ENCODE results near the gene BFSP1. TPM values are rescaled to one million over a fixed set of nuclear protein-coding genes. Genes with fewer than 3 reads are reported as not detected.

Gene BFSP1
- total RNA-seq, 1 donor: 0.84 TPM

DNA sequence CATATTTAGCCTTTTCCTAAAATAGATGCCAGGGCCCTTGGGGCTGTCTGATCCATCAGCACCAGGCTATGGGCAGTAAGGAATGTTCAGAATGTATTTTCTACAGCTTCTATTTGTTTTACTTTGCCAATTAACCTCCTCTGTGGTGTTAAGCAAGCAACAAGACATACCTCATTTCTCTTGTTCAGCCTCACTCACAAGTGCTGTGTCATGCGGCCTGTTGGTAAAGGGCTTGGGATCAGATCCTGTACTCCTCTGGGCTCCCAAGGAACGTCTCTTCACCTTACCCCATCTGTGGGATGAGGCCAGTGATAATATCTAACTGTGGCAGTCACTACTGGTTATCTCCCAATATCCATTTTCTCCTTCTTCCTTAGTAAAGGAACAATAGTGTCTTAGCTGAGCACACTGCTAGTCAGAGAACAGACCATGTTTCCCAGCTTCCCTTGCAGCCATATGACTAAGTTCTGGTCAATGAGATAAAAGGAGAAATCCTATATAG, 31.7 kb upstream of the BFSP1 start:
- Histone ChIP-seq H3K4me1 (ENCODE audit: insufficient read depth, low read length) (peaks cover 3% of the 10 kb centered on the region), H3K9me3 (ENCODE audit: low read depth, low read length) (no peaks in the 10 kb centered on the region), H3K4me3 (ENCODE audit: low read length) (no peak overlapping the region), H3K27me3 (ENCODE audit: insufficient read depth, low read length) (no peaks in the 10 kb centered on the region)

DNA sequence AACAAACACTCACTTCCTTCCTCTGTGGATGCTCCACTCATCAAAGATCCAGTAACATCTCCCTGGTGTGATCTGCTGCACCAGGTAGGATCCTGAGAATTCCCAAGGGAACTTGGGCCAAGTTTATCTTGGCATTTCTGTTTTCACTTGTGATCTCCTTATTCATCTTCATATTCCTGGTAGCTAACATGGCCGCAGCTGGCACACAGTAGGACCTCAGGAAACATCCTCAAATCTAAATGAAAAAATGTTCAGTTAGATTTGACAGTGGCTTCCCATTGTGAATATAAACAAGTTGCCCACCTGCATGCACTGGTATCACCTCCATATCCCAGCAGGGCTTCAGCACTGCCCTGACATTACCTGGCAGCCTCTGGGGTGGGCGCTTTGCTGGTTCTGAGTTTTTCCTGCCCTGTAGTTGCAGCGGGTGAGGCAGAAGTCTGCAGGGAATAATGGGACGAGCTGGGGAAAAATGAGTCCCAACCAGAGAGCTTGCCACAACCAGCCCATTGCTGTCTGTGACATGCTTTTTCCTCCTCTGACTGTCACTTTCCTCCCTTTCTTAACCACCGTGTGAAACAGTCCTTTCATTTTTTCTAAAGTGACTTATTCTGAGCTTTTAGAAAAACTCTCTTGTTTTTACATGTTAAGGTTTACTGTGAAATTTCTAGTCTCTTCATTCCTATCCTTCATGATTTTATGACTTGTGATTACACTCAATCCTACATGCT, 29.3 kb upstream of the BFSP1 start:
- no peaks in the 10 kb centered on the region for H3K27me3 ChIP-seq (ENCODE audit: insufficient read depth, low read length)
- H3K4me1 ChIP-seq (ENCODE audit: insufficient read depth, low read length): peaks cover 3% of the 10 kb centered on the region
- H3K9me3 ChIP-seq (ENCODE audit: low read depth, low read length): no peaks in the 10 kb centered on the region
- no peak overlapping the region for H3K4me3 ChIP-seq (ENCODE audit: low read length)

DNA sequence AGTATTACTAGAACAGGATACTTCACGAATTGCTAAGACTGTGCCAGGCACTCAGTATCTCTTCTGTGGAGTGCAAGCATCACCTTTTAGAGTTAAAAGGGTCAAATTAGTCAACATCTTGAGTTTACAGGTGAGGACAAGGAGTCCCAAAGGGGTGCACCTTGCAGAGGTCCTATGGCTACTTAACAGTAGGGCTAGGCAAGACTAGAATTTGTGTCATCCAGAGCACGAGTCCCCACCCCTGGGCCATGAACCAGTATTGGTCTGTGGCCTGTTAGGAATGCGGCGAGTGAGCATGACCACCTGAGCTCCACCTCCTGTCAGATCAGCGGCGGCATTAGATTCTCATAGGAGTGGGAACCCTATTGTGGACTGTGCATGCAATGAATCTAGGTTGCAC, 28.2 kb upstream of the BFSP1 start:
- Histone ChIP-seq H3K4me1 (ENCODE audit: insufficient read depth, low read length) (peaks cover 3% of the 10 kb centered on the region), H3K4me3 (ENCODE audit: low read length) (no peak overlapping the region), H3K27me3 (ENCODE audit: insufficient read depth, low read length) (no peaks in the 10 kb centered on the region), H3K9me3 (ENCODE audit: low read depth, low read length) (no peaks in the 10 kb centered on the region)

DNA sequence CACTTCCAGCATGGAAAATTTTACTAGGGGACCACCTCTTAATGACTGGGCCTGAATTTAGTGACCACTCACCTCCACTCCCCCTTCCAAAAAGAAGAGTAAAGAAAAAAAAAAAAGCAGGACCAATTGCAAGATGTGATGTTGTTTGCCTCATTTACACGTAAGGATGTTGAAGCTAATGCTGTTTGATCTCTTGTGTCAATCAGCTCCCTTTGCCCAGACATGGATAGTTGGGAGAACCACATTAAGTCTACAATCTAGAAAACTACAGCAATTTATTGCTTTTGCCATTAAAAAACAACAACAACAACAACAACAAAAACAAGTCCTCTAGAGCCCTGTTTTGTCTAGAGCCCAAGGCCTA, 27.7 kb upstream of the BFSP1 start:
- H3K27me3 ChIP-seq (ENCODE audit: insufficient read depth, low read length): no peaks in the 10 kb centered on the region
- no peaks in the 10 kb centered on the region for H3K9me3 ChIP-seq (ENCODE audit: low read depth, low read length)
- H3K4me3 ChIP-seq (ENCODE audit: low read length): no peak overlapping the region
- peaks cover 3% of the 10 kb centered on the region for H3K4me1 ChIP-seq (ENCODE audit: insufficient read depth, low read length)

DNA sequence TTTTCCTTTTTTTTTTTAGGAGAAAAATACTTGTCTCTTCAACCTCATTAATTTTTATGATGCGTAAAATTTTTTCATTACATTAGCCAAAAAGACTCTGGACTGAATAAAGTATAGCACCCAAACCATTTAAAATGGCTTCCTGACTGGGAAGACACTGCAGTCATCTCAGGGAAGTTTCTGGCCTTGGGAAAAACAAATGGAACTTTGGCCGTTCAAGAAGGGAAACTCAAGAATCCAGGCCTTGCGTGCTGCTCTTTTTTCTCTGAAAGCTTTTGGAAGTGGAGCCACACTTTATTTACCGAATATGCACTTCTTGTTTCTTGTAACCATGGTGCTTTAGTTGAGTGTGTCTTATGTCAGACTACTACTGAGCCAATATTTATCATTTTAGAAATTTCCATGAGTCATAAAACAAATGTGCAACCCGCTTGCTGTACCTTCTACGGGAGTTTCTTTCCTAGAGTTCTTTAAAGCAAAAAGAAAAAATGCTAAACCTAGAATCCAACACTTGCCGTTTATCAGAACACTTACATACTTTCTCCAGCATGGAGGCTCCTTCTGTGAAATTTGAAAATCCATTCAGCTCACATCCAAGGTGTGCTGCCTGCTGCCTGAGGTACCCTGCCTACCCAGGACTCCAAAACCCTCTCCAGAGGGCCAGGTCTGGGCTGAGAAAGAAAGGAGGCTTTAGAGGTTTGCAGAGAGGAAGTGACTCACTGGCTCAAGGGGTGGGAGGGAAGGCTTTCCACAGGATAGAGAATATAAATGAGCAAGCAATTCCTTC, 27.2 kb upstream of the BFSP1 start:
- H3K27me3 ChIP-seq (ENCODE audit: insufficient read depth, low read length): no peaks in the 10 kb centered on the region
- no peaks in the 10 kb centered on the region for H3K9me3 ChIP-seq (ENCODE audit: low read depth, low read length)
- no peak overlapping the region for H3K4me3 ChIP-seq (ENCODE audit: low read length)
- H3K4me1 ChIP-seq (ENCODE audit: insufficient read depth, low read length): peaks cover 3% of the 10 kb centered on the region

DNA sequence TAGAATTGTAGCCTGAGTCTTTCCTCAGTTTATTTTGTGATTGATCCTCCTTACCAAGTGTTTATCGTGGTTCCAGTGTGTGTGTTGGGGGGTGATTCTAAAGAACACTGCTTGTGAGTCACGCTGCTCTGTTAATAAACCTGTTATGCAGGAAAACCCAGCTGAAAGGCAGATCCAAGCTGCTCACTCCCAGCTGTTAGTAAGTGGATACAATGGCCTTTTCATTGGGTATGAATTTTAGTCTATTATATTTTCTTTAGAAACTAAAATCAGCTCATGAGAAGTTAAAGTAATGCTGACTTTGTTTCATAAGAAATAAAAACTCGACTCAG, 26.5 kb upstream of the BFSP1 start:
- no peaks in the 10 kb centered on the region for H3K9me3 ChIP-seq (ENCODE audit: low read depth, low read length)
- no peaks in the 10 kb centered on the region for H3K27me3 ChIP-seq (ENCODE audit: insufficient read depth, low read length)
- H3K4me3 ChIP-seq (ENCODE audit: low read length): no peak overlapping the region
- peaks cover 3% of the 10 kb centered on the region for H3K4me1 ChIP-seq (ENCODE audit: insufficient read depth, low read length)

DNA sequence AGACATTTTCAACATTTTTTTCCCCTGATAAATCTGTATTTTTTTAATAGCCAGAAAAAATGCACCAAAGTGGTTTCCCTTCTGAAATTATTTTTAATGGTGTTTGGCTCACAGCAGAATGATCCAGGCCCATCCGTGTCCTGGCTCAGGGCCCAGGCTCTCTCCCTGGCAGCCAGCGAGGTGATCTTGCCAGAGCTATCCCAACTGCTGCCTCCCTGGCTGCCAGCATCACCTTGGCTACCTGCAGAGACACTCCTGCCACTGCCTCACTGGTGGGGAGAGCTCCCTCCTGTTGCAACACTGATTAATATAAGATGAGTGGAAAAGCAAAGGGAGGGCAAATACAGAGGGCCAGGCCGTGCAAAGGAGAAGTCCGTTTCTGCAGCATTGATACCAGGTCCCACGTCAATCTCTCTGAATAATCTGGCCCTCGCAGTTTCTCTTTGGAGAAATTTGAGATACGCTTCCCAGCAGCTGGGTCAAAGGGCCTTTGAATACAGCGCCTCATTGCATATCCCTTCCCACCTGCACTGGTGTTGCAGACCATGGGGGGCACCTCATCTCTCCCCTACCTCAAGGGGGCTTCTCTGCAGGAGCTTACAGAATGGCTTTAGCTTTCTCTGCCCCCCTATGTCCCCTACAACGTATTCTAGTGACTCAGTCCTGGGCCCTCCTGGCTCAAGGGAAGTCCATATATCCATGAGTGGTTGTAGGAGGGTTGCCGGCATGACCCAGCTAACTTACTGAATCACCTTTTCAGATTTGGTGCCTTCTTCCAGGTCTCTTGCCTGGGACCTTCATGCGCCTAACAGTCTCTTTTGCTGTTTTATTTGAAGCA, 25.9 kb upstream of the BFSP1 start:
- no peak overlapping the region for H3K4me3 ChIP-seq (ENCODE audit: low read length)
- H3K4me1 ChIP-seq (ENCODE audit: insufficient read depth, low read length): peaks cover 3% of the 10 kb centered on the region
- no peaks in the 10 kb centered on the region for H3K27me3 ChIP-seq (ENCODE audit: insufficient read depth, low read length)
- H3K9me3 ChIP-seq (ENCODE audit: low read depth, low read length): no peaks in the 10 kb centered on the region

DNA sequence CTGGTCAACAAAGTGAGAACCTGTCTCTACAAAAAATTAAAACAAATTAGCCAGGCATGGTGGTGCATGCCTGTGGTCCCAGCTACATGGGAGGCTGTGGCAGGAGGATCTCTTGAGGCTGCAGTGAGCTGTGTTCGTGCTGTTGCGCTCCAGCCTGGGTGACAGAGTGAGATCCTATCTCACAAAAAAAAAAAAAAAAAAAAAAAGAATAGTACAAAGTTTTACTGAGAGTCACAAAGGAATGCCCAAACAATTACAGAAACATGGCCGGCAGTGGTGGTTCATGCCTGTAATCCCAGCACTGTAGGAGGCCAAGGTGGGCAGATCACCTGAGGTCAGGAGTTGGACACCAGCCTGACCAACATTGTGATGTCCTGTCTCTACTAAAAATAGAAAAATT, 23.9 kb upstream of the BFSP1 start:
- no peaks in the 10 kb centered on the region for H3K9me3 ChIP-seq (ENCODE audit: low read depth, low read length)
- no peaks in the 10 kb centered on the region for H3K27me3 ChIP-seq (ENCODE audit: insufficient read depth, low read length)
- H3K4me1 ChIP-seq (ENCODE audit: insufficient read depth, low read length): peaks cover 3% of the 10 kb centered on the region
- H3K4me3 ChIP-seq (ENCODE audit: low read length): no peak overlapping the region

DNA sequence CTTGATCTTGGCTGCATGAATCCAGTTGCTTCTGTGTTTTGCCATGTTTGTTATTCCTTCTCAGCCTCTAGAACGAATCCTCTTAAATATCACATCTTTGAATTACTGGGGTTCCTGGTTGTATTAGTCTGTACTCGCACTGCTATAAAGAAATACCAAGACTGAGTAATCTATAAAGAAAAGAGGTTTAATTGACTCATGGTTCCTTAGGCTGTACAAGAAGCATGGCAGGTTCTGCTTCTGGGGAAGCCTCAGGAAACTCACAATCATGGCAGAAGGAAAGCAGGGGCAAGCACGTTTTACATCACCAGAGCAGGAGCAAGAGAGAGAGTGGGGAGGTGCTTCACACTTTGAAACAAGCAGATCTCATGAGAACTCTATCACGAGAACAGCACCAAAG, 18.0 kb upstream of the BFSP1 start:
- Histone ChIP-seq H3K9me3 (ENCODE audit: low read depth, low read length) (no peaks in the 10 kb centered on the region), H3K4me3 (ENCODE audit: low read length) (no peak overlapping the region), H3K27me3 (ENCODE audit: insufficient read depth, low read length) (no peaks in the 10 kb centered on the region), H3K4me1 (ENCODE audit: insufficient read depth, low read length) (no peaks in the 10 kb centered on the region)

DNA sequence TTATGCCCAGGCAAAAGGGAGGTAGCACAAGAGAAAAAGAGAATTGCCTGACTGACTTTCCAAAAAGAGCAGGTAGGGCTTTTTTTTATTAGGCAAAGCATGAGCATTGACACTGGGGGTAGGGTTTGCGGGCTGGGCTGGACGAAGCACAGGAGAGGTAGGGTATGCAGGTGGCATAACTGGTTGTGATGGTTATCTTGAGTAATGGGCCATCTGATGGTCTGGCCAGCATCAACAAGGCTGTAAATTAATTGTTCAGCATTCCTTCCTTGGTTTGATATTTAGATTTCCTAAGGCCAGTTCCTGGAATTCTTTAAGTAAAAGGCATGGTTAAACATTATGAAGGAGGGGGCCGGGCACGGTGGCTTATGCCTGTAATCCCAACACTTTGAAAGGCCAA, 13.9 kb upstream of the BFSP1 start:
- no peaks in the 10 kb centered on the region for H3K9me3 ChIP-seq (ENCODE audit: low read depth, low read length)
- peaks cover 3% of the 10 kb centered on the region for H3K27me3 ChIP-seq (ENCODE audit: insufficient read depth, low read length)
- no peak overlapping the region for H3K4me3 ChIP-seq (ENCODE audit: low read length)
- H3K4me1 ChIP-seq (ENCODE audit: insufficient read depth, low read length): no peaks in the 10 kb centered on the region

DNA sequence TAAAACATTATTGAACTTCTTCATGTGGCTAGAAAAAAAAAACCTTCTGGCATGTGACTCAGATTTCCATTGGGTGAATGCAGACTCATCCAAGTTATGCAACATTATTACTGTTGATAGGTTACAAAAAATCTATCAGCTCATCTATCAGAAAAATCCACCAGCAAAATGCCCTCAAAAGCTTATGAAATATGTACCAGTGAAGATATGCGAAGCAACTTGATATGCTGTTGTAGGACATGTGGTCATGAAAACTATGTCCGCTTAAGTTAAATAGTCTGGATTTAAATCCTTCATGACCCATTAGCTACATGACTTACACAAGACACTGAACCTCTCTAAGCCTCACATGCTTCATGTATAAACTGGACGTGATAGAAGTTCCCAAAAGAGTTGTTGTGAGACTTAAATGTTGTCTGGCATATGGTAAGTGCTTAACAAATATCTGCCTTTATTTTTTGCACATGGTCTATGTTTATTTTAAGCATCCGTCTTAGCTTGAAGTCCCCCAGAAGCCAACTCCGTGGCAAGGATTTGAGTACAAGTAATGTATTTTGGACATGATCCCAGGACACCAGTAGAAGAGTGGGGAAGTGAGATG, 12.5 kb upstream of the BFSP1 start:
- Histone ChIP-seq H3K9me3 (ENCODE audit: low read depth, low read length) (no peaks in the 10 kb centered on the region), H3K27me3 (ENCODE audit: insufficient read depth, low read length) (peaks cover 3% of the 10 kb centered on the region), H3K4me3 (ENCODE audit: low read length) (no peak overlapping the region), H3K4me1 (ENCODE audit: insufficient read depth, low read length) (no peaks in the 10 kb centered on the region)

DNA sequence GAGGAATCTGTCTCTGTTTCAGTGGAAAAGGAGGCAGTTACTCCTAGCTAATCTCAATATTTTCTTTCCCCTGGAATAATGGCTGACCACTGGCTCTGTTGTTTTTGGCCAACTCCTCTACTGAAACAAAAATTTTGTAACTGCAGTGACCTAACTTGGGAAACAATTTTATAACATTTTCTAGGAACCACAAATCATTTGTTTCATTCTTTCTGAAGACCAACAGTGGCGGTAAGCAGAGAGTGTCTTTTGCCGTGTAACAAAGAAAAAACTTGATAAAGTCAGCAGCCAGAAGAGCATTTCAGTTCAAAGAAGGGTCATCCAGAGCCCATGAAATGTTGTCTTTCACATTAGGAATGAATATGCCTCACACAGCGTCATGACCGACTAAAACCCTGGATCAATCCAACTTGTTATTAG, 11.8 kb upstream of the BFSP1 start:
- H3K27me3 ChIP-seq (ENCODE audit: insufficient read depth, low read length): peaks cover 3% of the 10 kb centered on the region
- no peak overlapping the region for H3K4me3 ChIP-seq (ENCODE audit: low read length)
- H3K9me3 ChIP-seq (ENCODE audit: low read depth, low read length): no peaks in the 10 kb centered on the region
- no peaks in the 10 kb centered on the region for H3K4me1 ChIP-seq (ENCODE audit: insufficient read depth, low read length)

DNA sequence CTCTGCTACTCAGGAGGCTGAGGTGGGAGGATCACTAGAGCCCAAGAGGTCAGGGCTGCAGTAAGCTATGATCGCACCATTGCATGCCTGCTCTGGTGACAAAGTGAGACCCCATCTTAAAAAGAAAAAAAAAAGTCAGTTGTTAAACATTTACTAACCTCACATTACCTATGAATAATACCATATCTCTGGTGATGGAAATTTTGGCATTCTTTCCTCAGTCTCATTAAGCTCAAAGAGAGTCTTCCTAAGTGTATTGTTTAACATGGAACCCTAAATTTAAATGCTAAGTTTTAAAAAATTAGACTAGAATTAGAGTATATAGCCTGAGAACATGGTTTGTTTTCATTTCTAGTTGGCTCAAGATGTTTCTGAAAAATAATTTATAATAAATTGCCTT, 11.3 kb upstream of the BFSP1 start:
- Histone ChIP-seq H3K4me1 (ENCODE audit: insufficient read depth, low read length) (no peaks in the 10 kb centered on the region), H3K27me3 (ENCODE audit: insufficient read depth, low read length) (peaks cover 3% of the 10 kb centered on the region), H3K9me3 (ENCODE audit: low read depth, low read length) (no peaks in the 10 kb centered on the region), H3K4me3 (ENCODE audit: low read length) (no peak overlapping the region)

DNA sequence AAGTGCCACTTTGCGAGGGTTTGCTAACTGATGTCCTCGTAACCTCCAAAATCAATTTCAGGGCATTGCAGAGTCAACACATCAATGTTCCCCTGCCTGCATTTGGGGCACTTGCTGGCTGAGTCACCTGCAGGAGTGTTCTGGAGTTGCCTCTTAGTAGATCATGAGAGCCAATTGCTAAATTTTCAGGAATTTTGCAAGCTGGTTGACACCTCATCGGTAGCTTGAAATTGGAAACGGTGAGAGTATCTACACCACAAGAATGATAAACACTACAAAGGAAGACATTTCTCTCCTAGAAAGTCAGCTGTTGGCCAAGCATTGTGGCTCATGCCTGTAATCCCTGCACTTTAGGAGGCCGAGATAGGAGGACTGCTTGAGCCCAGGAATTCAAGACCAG, 10.8 kb upstream of the BFSP1 start:
- H3K4me3 ChIP-seq (ENCODE audit: low read length): no peak overlapping the region

DNA sequence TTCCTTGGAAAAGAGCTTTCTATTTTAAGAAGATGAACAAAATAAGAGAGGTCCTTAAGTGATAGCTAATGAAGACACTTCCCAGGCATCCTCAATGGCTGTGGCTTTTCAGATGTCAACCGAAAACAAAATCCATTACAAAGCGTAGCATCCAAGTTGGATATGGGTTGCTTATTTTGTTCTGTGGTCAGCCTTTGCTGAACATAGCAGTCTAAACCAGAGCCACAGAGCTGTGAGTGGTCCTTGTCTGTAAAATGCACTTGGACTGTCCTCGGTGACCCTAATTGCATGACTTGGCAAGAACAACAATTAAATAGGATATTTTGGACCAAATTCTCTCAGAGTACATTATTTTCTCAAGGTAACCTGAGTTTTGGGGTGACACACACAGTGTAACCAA, 10.4 kb upstream of the BFSP1 start:
- Histone ChIP-seq H3K9me3 (ENCODE audit: low read depth, low read length) (no peaks in the 10 kb centered on the region), H3K4me3 (ENCODE audit: low read length) (no peak overlapping the region), H3K27me3 (ENCODE audit: insufficient read depth, low read length) (peaks cover 3% of the 10 kb centered on the region), H3K4me1 (ENCODE audit: insufficient read depth, low read length) (no peaks in the 10 kb centered on the region)

More for the DNA sequence above, 10.8 kb upstream of the BFSP1 start:
- Histone ChIP-seq H3K4me1 (ENCODE audit: insufficient read depth, low read length) (no peaks in the 10 kb centered on the region), H3K27me3 (ENCODE audit: insufficient read depth, low read length) (peaks cover 3% of the 10 kb centered on the region), H3K9me3 (ENCODE audit: low read depth, low read length) (no peaks in the 10 kb centered on the region)
